ENCODE data around the gene PIAS1. TPM values are rescaled to one million over a fixed set of nuclear protein-coding genes. Genes with fewer than 3 reads are reported as not detected.
A peak's percentile ranks its signal among the peaks of the same experiment; 100 is the strongest.

The PIAS1 gene
- total RNA-seq, 2 experiments from 2014 or later: 26.7 to 45.8 TPM

DNA sequence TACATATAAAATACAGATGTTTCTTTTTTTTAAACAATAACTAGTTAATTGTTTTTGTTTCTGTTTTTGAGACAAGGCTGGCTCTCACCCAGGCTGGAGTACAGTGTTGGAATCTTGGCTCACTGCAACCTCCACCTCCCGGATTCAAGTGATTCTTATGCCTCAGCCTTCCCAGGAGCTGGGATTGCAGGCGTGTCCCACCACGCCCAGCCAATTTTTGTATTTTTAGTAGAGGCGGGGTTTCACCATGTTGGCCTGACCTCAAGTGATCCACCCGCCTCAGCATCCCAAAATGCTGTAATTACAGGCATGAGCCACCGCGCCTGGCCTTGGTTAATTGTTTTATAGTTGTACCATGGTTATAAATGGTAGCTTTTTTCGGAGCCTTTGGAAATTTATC lies 72.3 kb downstream of the PIAS1 start:
- ChIA-PET POLR2A (no interaction called here), CTCF (interaction anchor here (0.7 to 1.7 kb wide), 2 partner anchors 9 to 487 kb away, joined by 3 to 8 read pairs; no protein-coding TSS in a partner anchor)
- DNase-seq (no peak), ATAC-seq (no peak)
- H3K4me1 Mint-ChIP-seq: peaks cover 4% of the 10 kb centered on the region
- H3K4me3 Mint-ChIP-seq: no peak overlapping the region
- H3K9me3 Mint-ChIP-seq (ENCODE audit: low read depth): peaks cover under 1% of the 10 kb centered on the region
- intact Hi-C loops (cut with DNase I, micrococcal nuclease): loop anchor here in 1 of 2 experiments (2.0 kb wide), 1 partner anchor 16 kb away; no protein-coding TSS in a partner anchor
- H3K27me3 Mint-ChIP-seq: no peaks in the 10 kb centered on the region
- peaks cover 18% of the 10 kb centered on the region for H3K36me3 Mint-ChIP-seq (ENCODE audit: low read depth)
- H3K27ac Mint-ChIP-seq: no peak overlapping the region

GRCh38 chr15:68129072-68129471 lies 75.0 kb downstream of the PIAS1 start:
- Mint-ChIP-seq H3K27me3 (no peaks in the 10 kb centered on the region), H3K9me3 (ENCODE audit: low read depth) (no peaks in the 10 kb centered on the region), H3K36me3 (ENCODE audit: low read depth) (peaks cover 15% of the 10 kb centered on the region), H3K27ac (no peak overlapping the region), H3K4me3 (no peak overlapping the region), H3K4me1 (peaks cover 3% of the 10 kb centered on the region)
- intact Hi-C loops (cut with DNase I, micrococcal nuclease): no loop called here
- POLR2A ChIA-PET: no interaction called here
- CTCF ChIA-PET: interaction anchor here (0.8 kb wide), 1 partner anchor 9 kb away, joined by 3 read pairs; no protein-coding TSS in a partner anchor
- ATAC-seq (no peak), DNase-seq (no peak)

- H3K27ac Mint-ChIP-seq: no peak overlapping the region
- CTCF ChIA-PET: interaction anchor here (0.6 to 1.1 kb wide), 3 partner anchors 18 to 51 kb away, joined by 3 to 4 read pairs (median 3); no protein-coding TSS in a partner anchor
- DNase-seq (no peak), ATAC-seq (no peak)
- no peak overlapping the region for H3K4me3 Mint-ChIP-seq
- H3K36me3 Mint-ChIP-seq (ENCODE audit: low read depth): peaks cover 6% of the 10 kb centered on the region
- no peaks in the 10 kb centered on the region for H3K27me3 Mint-ChIP-seq
- intact Hi-C loops (cut with DNase I, micrococcal nuclease): no loop called here
- POLR2A ChIA-PET: no interaction called here
- no peaks in the 10 kb centered on the region for H3K9me3 Mint-ChIP-seq (ENCODE audit: low read depth)
- peaks cover 3% of the 10 kb centered on the region for H3K4me1 Mint-ChIP-seq
Measured at GRCh38 chr15:68130851-68131250, 76.7 kb downstream of the PIAS1 start.

DNA sequence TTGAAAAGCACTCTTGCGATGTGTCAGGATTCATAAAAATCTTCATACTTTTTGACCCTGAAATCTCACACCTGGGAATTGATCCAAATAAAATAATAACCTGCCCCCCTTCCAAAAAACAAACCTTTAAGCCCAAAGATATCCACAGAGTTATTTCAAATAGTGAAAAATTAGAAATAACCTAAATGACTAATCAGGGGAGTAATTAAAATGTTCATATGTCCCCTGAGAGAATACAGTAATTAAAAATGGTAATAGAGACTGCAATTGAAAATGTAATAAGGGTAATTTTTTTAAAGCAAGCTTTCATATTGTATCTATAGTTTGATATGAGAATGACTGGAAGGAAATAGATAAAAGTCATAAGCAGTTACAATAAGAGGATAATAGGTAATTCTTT lies 83.0 kb downstream of the PIAS1 start:
- DNase-seq (no peak), ATAC-seq (no peak)
- Mint-ChIP-seq H3K9me3 (ENCODE audit: low read depth) (no peaks in the 10 kb centered on the region), H3K4me1 (peaks cover 13% of the 10 kb centered on the region), H3K27ac (no peak overlapping the region), H3K36me3 (ENCODE audit: low read depth) (peaks cover 10% of the 10 kb centered on the region), H3K27me3 (no peaks in the 10 kb centered on the region), H3K4me3 (no peak overlapping the region)
- ChIA-PET POLR2A (no interaction called here), CTCF (no interaction called here)
- intact Hi-C loops (cut with DNase I, micrococcal nuclease): no loop called here

- Mint-ChIP-seq H3K27me3 (no peaks in the 10 kb centered on the region), H3K4me3 (no peak overlapping the region), H3K36me3 (ENCODE audit: low read depth) (peaks cover 24% of the 10 kb centered on the region), H3K4me1 (peaks cover 18% of the 10 kb centered on the region), H3K9me3 (ENCODE audit: low read depth) (no peaks in the 10 kb centered on the region), H3K27ac (no peak overlapping the region)
- no peak for ATAC-seq
- DNase-seq: no peak
- intact Hi-C loops (cut with DNase I, micrococcal nuclease): loop anchor here in 1 of 2 experiments (2.0 kb wide), 1 partner anchor 16 kb away; no protein-coding TSS in a partner anchor
- ChIA-PET POLR2A (no interaction called here), CTCF (no interaction called here)
Measured at GRCh38 chr15:68143129-68143528, 89.0 kb downstream of the PIAS1 start.

DNA sequence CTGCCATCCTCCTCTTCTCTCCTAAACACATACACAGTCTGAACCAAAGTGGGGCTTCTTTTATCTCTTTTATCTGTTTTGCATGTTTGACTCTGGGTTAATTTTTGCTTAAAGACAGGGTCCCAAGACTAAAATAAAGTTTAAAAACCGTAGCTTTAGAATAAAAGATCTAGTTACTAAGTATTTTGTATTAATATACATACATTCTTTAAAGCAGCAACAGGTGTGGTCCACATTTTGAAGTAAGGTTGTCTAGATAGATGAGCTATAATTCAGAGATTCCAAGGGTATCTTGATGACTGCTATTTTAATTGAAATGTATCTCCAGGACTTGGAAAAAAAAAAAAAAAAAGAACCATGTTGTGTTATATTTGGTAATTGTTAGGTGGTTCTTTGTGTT lies 89.7 kb downstream of the PIAS1 start:
- no peak overlapping the region for H3K27ac Mint-ChIP-seq
- ATAC-seq (no peak), DNase-seq (no peak)
- H3K36me3 Mint-ChIP-seq (ENCODE audit: low read depth): peaks cover 24% of the 10 kb centered on the region
- POLR2A ChIA-PET: no interaction called here
- H3K9me3 Mint-ChIP-seq (ENCODE audit: low read depth): no peaks in the 10 kb centered on the region
- intact Hi-C loops (cut with DNase I, micrococcal nuclease): loop anchor here in 1 of 2 experiments (2.0 kb wide), 1 partner anchor 17 kb away; no protein-coding TSS in a partner anchor
- H3K4me1 Mint-ChIP-seq: peaks cover 15% of the 10 kb centered on the region
- no peaks in the 10 kb centered on the region for H3K27me3 Mint-ChIP-seq
- CTCF ChIA-PET: interaction anchor here (0.5 kb wide), 1 partner anchor 473 kb away, joined by 3 read pairs; no protein-coding TSS in a partner anchor
- no peak overlapping the region for H3K4me3 Mint-ChIP-seq

GRCh38 chr15:68145706-68146105 lies 91.6 kb downstream of the PIAS1 start:
- Mint-ChIP-seq H3K9me3 (ENCODE audit: low read depth) (no peaks in the 10 kb centered on the region), H3K4me1 (peaks cover 14% of the 10 kb centered on the region), H3K4me3 (no peak overlapping the region), H3K27me3 (no peaks in the 10 kb centered on the region), H3K27ac (no peak overlapping the region), H3K36me3 (ENCODE audit: low read depth) (peaks cover 21% of the 10 kb centered on the region)
- intact Hi-C loops (cut with DNase I, micrococcal nuclease): no loop called here
- ATAC-seq: no peak
- CTCF ChIA-PET: interaction anchor here (0.5 to 0.7 kb wide), 3 partner anchors 87 to 408 kb away, joined by 3 to 4 read pairs (median 3); no protein-coding TSS in a partner anchor
- DNase-seq: no peak
- POLR2A ChIA-PET: no interaction called here

DNA sequence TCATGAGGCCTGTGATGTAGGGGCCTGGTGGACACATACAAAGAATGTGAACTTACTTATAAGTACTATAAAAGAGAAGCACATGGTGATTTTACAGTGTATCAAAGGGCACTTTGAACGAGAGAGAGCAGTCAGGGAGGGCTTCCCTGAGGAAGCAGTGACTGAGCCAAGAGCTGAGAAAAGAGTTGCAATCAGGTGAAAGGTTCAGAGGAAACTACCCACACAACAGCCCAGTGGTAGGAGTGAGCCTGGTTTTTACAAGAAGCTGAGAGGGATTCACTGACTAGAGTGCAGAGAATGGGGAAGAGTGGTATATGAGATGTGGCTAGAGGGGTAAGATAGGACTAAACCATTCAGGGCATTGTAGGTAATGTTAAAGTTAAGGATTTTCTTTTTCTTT lies 93.9 kb downstream of the PIAS1 start:
- POLR2A ChIA-PET: no interaction called here
- Mint-ChIP-seq H3K4me1 (peaks cover 14% of the 10 kb centered on the region), H3K4me3 (no peak overlapping the region), H3K27me3 (no peaks in the 10 kb centered on the region), H3K27ac (peak overlapping the region; percentile 38), H3K36me3 (ENCODE audit: low read depth) (peaks cover 24% of the 10 kb centered on the region), H3K9me3 (ENCODE audit: low read depth) (no peaks in the 10 kb centered on the region)
- no peak for DNase-seq
- CTCF ChIA-PET: no interaction called here
- no peak for ATAC-seq
- intact Hi-C loops (cut with DNase I, micrococcal nuclease): no loop called here

- intact Hi-C loops (cut with DNase I, micrococcal nuclease): no loop called here
- H3K4me1 Mint-ChIP-seq: peaks cover 13% of the 10 kb centered on the region
- ATAC-seq (peak; percentile 61), DNase-seq (no peak)
- peak overlapping the region; percentile 16 for H3K27ac Mint-ChIP-seq
- no peak overlapping the region for H3K4me3 Mint-ChIP-seq
- H3K27me3 Mint-ChIP-seq: no peaks in the 10 kb centered on the region
- no peaks in the 10 kb centered on the region for H3K9me3 Mint-ChIP-seq (ENCODE audit: low read depth)
- ChIA-PET POLR2A (no interaction called here), CTCF (no interaction called here)
- peaks cover 28% of the 10 kb centered on the region for H3K36me3 Mint-ChIP-seq (ENCODE audit: low read depth)
Measured at GRCh38 chr15:68149059-68149458, 94.9 kb downstream of the PIAS1 start.

GRCh38 chr15:68150187-68150586 lies 96.1 kb downstream of the PIAS1 start:
- Mint-ChIP-seq H3K36me3 (ENCODE audit: low read depth) (peaks cover 28% of the 10 kb centered on the region), H3K9me3 (ENCODE audit: low read depth) (no peaks in the 10 kb centered on the region), H3K27me3 (no peaks in the 10 kb centered on the region), H3K27ac (no peak overlapping the region), H3K4me1 (peaks cover 13% of the 10 kb centered on the region), H3K4me3 (no peak overlapping the region)
- POLR2A ChIA-PET: no interaction called here
- ATAC-seq (no peak), DNase-seq (no peak)
- intact Hi-C loops (cut with DNase I, micrococcal nuclease): no loop called here
- CTCF ChIA-PET: interaction anchor here (0.8 to 0.9 kb wide), 2 partner anchors 9 to 14 kb away, joined by 3 to 5 read pairs; no protein-coding TSS in a partner anchor

DNA sequence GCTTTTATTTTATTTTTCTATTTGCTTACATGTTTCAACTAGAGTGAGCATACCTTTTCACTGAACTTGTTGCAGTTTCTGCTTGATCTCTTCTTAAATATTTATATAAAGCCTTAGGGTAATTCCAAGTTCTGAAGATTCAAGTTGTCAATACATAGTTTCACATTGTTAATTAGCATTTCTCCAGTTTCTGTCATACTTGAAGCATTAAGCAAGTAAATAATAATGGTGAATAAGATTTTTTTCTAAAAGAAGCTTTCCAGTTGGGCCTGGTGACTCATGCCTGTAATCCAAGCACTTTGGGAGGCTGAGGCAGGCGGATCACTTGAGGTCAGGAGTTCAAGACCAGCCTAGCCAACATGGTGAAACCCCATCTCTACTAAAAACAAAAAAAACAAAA lies 97.2 kb downstream of the PIAS1 start:
- Mint-ChIP-seq H3K9me3 (ENCODE audit: low read depth) (no peaks in the 10 kb centered on the region), H3K4me1 (peaks cover 13% of the 10 kb centered on the region), H3K27ac (no peak overlapping the region), H3K27me3 (no peaks in the 10 kb centered on the region), H3K36me3 (ENCODE audit: low read depth) (peaks cover 24% of the 10 kb centered on the region), H3K4me3 (no peak overlapping the region)
- CTCF ChIA-PET: no interaction called here
- DNase-seq (no peak), ATAC-seq (no peak)
- intact Hi-C loops (cut with DNase I, micrococcal nuclease): no loop called here
- POLR2A ChIA-PET: interaction anchor here (0.6 kb wide), 1 partner anchor 94 kb away, joined by 3 read pairs; no protein-coding TSS in a partner anchor

- Mint-ChIP-seq H3K4me1 (peaks cover 13% of the 10 kb centered on the region), H3K4me3 (no peak overlapping the region), H3K27me3 (no peaks in the 10 kb centered on the region), H3K36me3 (ENCODE audit: low read depth) (peaks cover 18% of the 10 kb centered on the region), H3K9me3 (ENCODE audit: low read depth) (no peaks in the 10 kb centered on the region), H3K27ac (no peak overlapping the region)
- ATAC-seq (no peak), DNase-seq (no peak)
- ChIA-PET POLR2A (interaction anchor here (0.6 to 0.8 kb wide), 2 partner anchors 19 to 41 kb away, joined by 4 read pairs; no protein-coding TSS in a partner anchor), CTCF (interaction anchor here (0.9 to 1.9 kb wide), 4 partner anchors 59 to 292 kb away, joined by 4 read pairs; no protein-coding TSS in a partner anchor)
- intact Hi-C loops (cut with DNase I, micrococcal nuclease): no loop called here
Measured at GRCh38 chr15:68152342-68152741, 98.2 kb downstream of the PIAS1 start.

All from activated CD4-positive, alpha-beta T cell treated with anti-CD3 and anti-CD28 coated beads for 36 hours (primary cell).